Measurements from ENCODE around the gene SPG7. TPM values are rescaled to one million over a fixed set of nuclear protein-coding genes. Genes with fewer than 3 reads are reported as not detected.
A peak's percentile ranks its signal among the peaks of the same experiment; 100 is the strongest.

Gene SPG7
- total and polyA plus RNA-seq, 2 experiments from 2014 or later = 108 to 222 TPM

DNA sequence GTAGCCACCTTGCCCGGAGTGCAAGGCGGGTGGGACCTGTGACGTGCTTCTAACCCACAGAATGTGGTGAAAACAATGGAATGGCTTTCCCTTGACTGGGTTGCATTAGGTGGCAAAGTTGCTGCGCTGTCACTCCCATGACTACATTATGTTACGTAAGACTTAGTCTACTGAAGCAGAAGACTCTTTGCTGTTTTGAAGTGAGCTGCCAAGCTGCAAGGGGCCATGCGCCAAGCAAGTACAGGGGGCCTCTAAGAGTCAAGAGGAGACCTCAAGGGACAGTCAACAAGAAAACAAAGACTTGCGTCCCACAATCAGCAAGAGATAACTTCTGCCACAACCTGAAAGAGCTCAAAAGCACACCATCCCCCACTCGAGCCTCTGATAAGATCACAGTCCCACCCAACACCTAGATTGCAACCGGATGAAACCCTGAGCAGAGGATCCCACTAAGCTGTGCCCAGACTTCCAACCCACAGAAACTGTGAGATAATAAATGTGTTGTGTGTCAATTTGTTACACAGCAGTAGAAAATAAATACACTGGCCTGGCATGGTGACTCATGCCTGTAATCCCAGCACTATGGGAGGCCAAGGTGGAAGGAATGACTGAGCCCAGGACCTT, 34.3 kb upstream of the SPG7 start:
- H3K9me3 ChIP-seq (ENCODE audit: low read depth) = no peaks in the 10 kb centered on the region
- 68% methylated on average over 9 of the region's 9 CpGs for WGBS (ENCODE audit: low lambda C conversion rate, missing lambda C conversion rate)
- no peak for DNase-seq (ENCODE audit: low spot score)
- H3K27ac ChIP-seq = peak overlapping the region; percentile 34
- H3K36me3 ChIP-seq (replicated peaks; ENCODE audit: insufficient read depth, low read depth) = no peaks in the 10 kb centered on the region
- H3K4me3 ChIP-seq = no peak overlapping the region
- peak overlapping the region; percentile 32 for H3K4me2 ChIP-seq
- H3K79me2 ChIP-seq = peaks cover 100% of the 10 kb centered on the region
- no peaks in the 10 kb centered on the region for H3K27me3 ChIP-seq
- peaks cover 98% of the 10 kb centered on the region for H4K20me1 ChIP-seq (ENCODE audit: insufficient read depth, poor library complexity, severe bottlenecking)
- TF ChIP-seq EZH2phosphoT487 (IDR thresholded peaks at IDR 0.05; ENCODE audit: low read depth, severe bottlenecking, unreplicated experiment) (no peak), EZH2 (IDR thresholded peaks at IDR 0.05; ENCODE audit: borderline replicate concordance) (no peak)
- TF ChIP-seq, protein P1, sequence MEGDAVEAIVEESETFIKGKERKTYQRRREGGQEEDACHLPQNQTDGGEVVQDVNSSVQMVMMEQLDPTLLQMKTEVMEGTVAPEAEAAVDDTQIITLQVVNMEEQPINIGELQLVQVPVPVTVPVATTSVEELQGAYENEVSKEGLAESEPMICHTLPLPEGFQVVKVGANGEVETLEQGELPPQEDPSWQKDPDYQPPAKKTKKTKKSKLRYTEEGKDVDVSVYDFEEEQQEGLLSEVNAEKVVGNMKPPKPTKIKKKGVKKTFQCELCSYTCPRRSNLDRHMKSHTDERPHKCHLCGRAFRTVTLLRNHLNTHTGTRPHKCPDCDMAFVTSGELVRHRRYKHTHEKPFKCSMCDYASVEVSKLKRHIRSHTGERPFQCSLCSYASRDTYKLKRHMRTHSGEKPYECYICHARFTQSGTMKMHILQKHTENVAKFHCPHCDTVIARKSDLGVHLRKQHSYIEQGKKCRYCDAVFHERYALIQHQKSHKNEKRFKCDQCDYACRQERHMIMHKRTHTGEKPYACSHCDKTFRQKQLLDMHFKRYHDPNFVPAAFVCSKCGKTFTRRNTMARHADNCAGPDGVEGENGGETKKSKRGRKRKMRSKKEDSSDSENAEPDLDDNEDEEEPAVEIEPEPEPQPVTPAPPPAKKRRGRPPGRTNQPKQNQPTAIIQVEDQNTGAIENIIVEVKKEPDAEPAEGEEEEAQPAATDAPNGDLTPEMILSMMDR (IDR thresholded peaks at IDR 0.05; ENCODE audit: poor library complexity) = no peak
- H3K9me2 ChIP-seq (replicated peaks; ENCODE audit: insufficient read depth) = no peaks in the 10 kb centered on the region
- peaks cover 53% of the 10 kb centered on the region for H3K4me1 ChIP-seq (ENCODE audit: insufficient read depth)
- H2AFZ ChIP-seq = no peak overlapping the region

DNA sequence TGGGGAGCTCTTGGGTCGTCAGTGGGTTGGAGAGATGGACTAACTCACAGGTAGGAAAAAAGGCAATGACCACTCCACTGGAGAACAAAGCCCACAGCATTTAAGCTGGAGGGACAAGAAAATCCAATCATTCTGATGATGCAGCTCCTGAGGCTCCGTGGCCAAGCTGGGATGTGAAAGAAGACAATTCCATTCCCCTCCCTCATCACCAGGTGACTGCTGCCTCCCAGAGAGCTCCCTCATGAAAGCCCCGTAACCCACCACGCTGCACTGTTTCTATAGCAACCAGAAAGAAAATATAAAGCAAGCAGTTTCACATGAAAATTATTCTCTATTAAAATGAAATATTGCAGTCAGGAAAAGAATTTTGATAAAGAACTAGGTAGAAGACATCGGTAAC, 33.1 kb upstream of the SPG7 start:
- peaks cover 100% of the 10 kb centered on the region for H4K20me1 ChIP-seq (ENCODE audit: insufficient read depth, poor library complexity, severe bottlenecking)
- H3K4me1 ChIP-seq (ENCODE audit: insufficient read depth) = peaks cover 53% of the 10 kb centered on the region

DNA sequence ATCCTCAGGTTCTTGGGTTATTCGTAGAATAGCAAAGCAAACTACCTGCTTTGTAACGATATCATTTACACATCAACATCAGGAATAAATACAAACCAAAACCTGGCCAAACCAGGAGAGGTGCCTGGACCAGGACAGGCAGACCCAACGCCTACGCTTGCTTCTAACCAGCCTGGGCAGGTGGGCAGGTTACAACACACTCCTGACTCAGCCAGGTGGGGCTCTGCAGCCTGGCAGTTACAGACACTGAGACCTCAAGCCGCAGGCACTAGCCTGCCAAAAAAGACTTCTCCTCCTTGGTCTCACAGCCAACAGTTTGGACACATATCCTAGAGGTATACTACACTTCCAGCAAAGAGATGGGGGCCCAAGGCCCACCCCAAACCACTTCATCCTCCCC, 31.8 kb upstream of the SPG7 start:
- peaks cover 100% of the 10 kb centered on the region for H4K20me1 ChIP-seq (ENCODE audit: insufficient read depth, poor library complexity, severe bottlenecking)
- TF ChIP-seq, protein P1 (IDR thresholded peaks at IDR 0.05; ENCODE audit: poor library complexity) = no peak
- no peak for TF ChIP-seq EZH2 (IDR thresholded peaks at IDR 0.05; ENCODE audit: borderline replicate concordance)
- no peak for TF ChIP-seq EZH2phosphoT487 (IDR thresholded peaks at IDR 0.05; ENCODE audit: low read depth, severe bottlenecking, unreplicated experiment)
- H3K9me3 ChIP-seq (ENCODE audit: low read depth) = no peaks in the 10 kb centered on the region
- H3K4me3 ChIP-seq = no peak overlapping the region
- DNase-seq (ENCODE audit: low spot score) = no peak
- peaks cover 100% of the 10 kb centered on the region for H3K79me2 ChIP-seq
- peaks cover 51% of the 10 kb centered on the region for H3K4me1 ChIP-seq (ENCODE audit: insufficient read depth)
- H3K4me2 ChIP-seq = no peak overlapping the region
- H3K27ac ChIP-seq = peak overlapping the region; percentile 5
- H3K36me3 ChIP-seq (replicated peaks; ENCODE audit: insufficient read depth, low read depth) = no peaks in the 10 kb centered on the region
- H3K9me2 ChIP-seq (replicated peaks; ENCODE audit: insufficient read depth) = no peaks in the 10 kb centered on the region
- H2AFZ ChIP-seq = no peak overlapping the region
- WGBS (ENCODE audit: low lambda C conversion rate, missing lambda C conversion rate) = 79% methylated on average over 5 of the region's 5 CpGs
- H3K27me3 ChIP-seq = no peaks in the 10 kb centered on the region

More for the DNA sequence above, 33.1 kb upstream of the SPG7 start:
- Histone ChIP-seq H3K27me3 (no peaks in the 10 kb centered on the region), H3K79me2 (peaks cover 100% of the 10 kb centered on the region), H3K36me3 (replicated peaks; ENCODE audit: insufficient read depth, low read depth) (no peaks in the 10 kb centered on the region), H3K4me3 (no peak overlapping the region), H3K9me3 (ENCODE audit: low read depth) (no peaks in the 10 kb centered on the region), H3K9me2 (replicated peaks; ENCODE audit: insufficient read depth) (no peaks in the 10 kb centered on the region), H2AFZ (no peak overlapping the region), H3K4me2 (no peak overlapping the region), H3K27ac (no peak overlapping the region)
- WGBS (ENCODE audit: low lambda C conversion rate, missing lambda C conversion rate) = 67% methylated on average over 5 of the region's 5 CpGs
- no peak for TF ChIP-seq EZH2phosphoT487 (IDR thresholded peaks at IDR 0.05; ENCODE audit: low read depth, severe bottlenecking, unreplicated experiment)
- TF ChIP-seq, protein P1 (IDR thresholded peaks at IDR 0.05; ENCODE audit: poor library complexity) = no peak
- no peak for TF ChIP-seq EZH2 (IDR thresholded peaks at IDR 0.05; ENCODE audit: borderline replicate concordance)
- DNase-seq (ENCODE audit: low spot score) = no peak

Data from hepatocyte (in vitro differentiated cells).